Measurements from ENCODE around the gene ADGRF4. TPM values are rescaled to one million over a fixed set of nuclear protein-coding genes. Genes with fewer than 3 reads are reported as not detected.
A peak's percentile ranks its signal among the peaks of the same experiment; 100 is the strongest.

Gene ADGRF4
- total and polyA plus RNA-seq, 2 donors (not counting 3 experiments of a cell fraction or from before 2014, with no cell fraction given), result not detected

- no peak overlapping the region for H3K4me3 ChIP-seq (replicated peaks in 1 of 3; ENCODE audit: insufficient read depth in 1 of 3, low read depth in 1 of 3, low read length in 3 of 3)
- no peaks in the 10 kb centered on the region for H3K79me2 ChIP-seq (ENCODE audit: control insufficient read depth, insufficient read depth, low read length)
- H3K9me1 ChIP-seq (replicated peaks; ENCODE audit: control insufficient read depth, extremely low read depth, insufficient read depth, low read length), result no peaks in the 10 kb centered on the region
- dilution Hi-C loops (cut with MboI; ENCODE audit: extremely low pct_ligation_motif_present, low sequenced_read_pairs), result no loop called here
- no peak overlapping the region for H3K4me2 ChIP-seq (ENCODE audit: insufficient read depth, low read length)
- H3K36me3 ChIP-seq (ENCODE audit: control insufficient read depth in 2 of 2, extremely low read depth in 1 of 2, insufficient read depth in 2 of 2, low read length in 2 of 2), result no peaks in the 10 kb centered on the region
- H3K9ac ChIP-seq (replicated peaks; ENCODE audit: extremely low read depth, insufficient read depth, low read length), result no peak overlapping the region
- H3K4me1 ChIP-seq (ENCODE audit: control insufficient read depth, extremely low read depth, insufficient read depth, low read length), result peaks cover 5% of the 10 kb centered on the region
- ChIA-PET POLR2A (no interaction called here), CTCF (interaction anchor here (1.1 to 1.6 kb wide), 2 partner anchors 20 to 25 kb away, joined by 3 to 5 read pairs; no protein-coding TSS in a partner anchor)
- DNase-seq (ENCODE audit: low read depth, low spot score), result peak; percentile 31
- intact Hi-C loops (cut with micrococcal nuclease), result loop anchor here (2.0 kb wide), 1 partner anchor 21 kb away; no protein-coding TSS in a partner anchor
- FAIRE-seq, result no peak
- H3K9me3 ChIP-seq (replicated peaks; ENCODE audit: control insufficient read depth, insufficient read depth, low read length), result no peaks in the 10 kb centered on the region
- no peak overlapping the region for H2AFZ ChIP-seq (ENCODE audit: low read depth, low read length)
- no peaks in the 10 kb centered on the region for H4K20me1 ChIP-seq (replicated peaks; ENCODE audit: control insufficient read depth, extremely low read depth, insufficient read depth, low read length)
- BruUV-seq (replicated peaks), result no TSS peak
- peaks cover 0 to 2% of the 10 kb centered on the region in 2 experiments for H3K27me3 ChIP-seq (ENCODE audit: control insufficient read depth in 2 of 2, insufficient read depth in 2 of 2, low read length in 2 of 2)
- H3K27ac ChIP-seq (ENCODE audit: insufficient read depth, low read depth, low read length), result no peak overlapping the region
- TF ChIP-seq GATA2 (IDR thresholded peaks at IDR 0.05; ENCODE audit: insufficient read depth, insufficient read length, low read depth, low read length) (no peak), JUN (IDR thresholded peaks at IDR 0.05; ENCODE audit: borderline replicate concordance, insufficient read depth, insufficient read length, low read depth) (peak; percentile 16)
These were observed 42.4 kb upstream of the ADGRF4 start for GRCh38 chr6:47655719-47656595.

GRCh38 chr6:47661960-47662359 is 36.4 kb upstream of the ADGRF4 start:
- Histone ChIP-seq H3K36me3 (ENCODE audit: control insufficient read depth in 2 of 2, extremely low read depth in 1 of 2, insufficient read depth in 2 of 2, low read length in 2 of 2) (no peaks in the 10 kb centered on the region), H3K9me3 (replicated peaks; ENCODE audit: control insufficient read depth, insufficient read depth, low read length) (no peaks in the 10 kb centered on the region), H3K4me2 (ENCODE audit: insufficient read depth, low read length) (no peak overlapping the region), H4K20me1 (replicated peaks; ENCODE audit: control insufficient read depth, extremely low read depth, insufficient read depth, low read length) (no peaks in the 10 kb centered on the region), H3K27ac (ENCODE audit: insufficient read depth, low read depth, low read length) (no peak overlapping the region), H2AFZ (ENCODE audit: low read depth, low read length) (no peak overlapping the region), H3K27me3 (ENCODE audit: control insufficient read depth in 2 of 2, insufficient read depth in 2 of 2, low read length in 2 of 2) (peaks cover 0 to 4% of the 10 kb centered on the region in 2 experiments), H3K4me3 (replicated peaks in 1 of 3; ENCODE audit: insufficient read depth in 1 of 3, low read depth in 1 of 3, low read length in 3 of 3) (no peak overlapping the region), H3K79me2 (ENCODE audit: control insufficient read depth, insufficient read depth, low read length) (no peaks in the 10 kb centered on the region), H3K9me1 (replicated peaks; ENCODE audit: control insufficient read depth, extremely low read depth, insufficient read depth, low read length) (no peaks in the 10 kb centered on the region), H3K4me1 (ENCODE audit: control insufficient read depth, extremely low read depth, insufficient read depth, low read length) (no peaks in the 10 kb centered on the region), H3K9ac (replicated peaks; ENCODE audit: extremely low read depth, insufficient read depth, low read length) (no peak overlapping the region)
- intact Hi-C loops (cut with micrococcal nuclease), result no loop called here
- BruUV-seq (replicated peaks), result no TSS peak
- FAIRE-seq, result no peak
- dilution Hi-C loops (cut with MboI; ENCODE audit: extremely low pct_ligation_motif_present, low sequenced_read_pairs), result no loop called here
- ChIA-PET POLR2A (no interaction called here), CTCF (no interaction called here)
- no peak for TF ChIP-seq JUN (IDR thresholded peaks at IDR 0.05; ENCODE audit: borderline replicate concordance, insufficient read depth, insufficient read length, low read depth)
- TF ChIP-seq MAX (IDR thresholded peaks at IDR 0.05; ENCODE audit: insufficient read depth, insufficient read length), result no peak
- no peak for TF ChIP-seq POLR2A (IDR thresholded peaks at IDR 0.05; ENCODE audit: low read depth, low read length)
- TF ChIP-seq MYC (IDR thresholded peaks at IDR 0.05; ENCODE audit: low read depth, low read length), result no peak
- no peak for TF ChIP-seq POLR2AphosphoS5 (IDR thresholded peaks at IDR 0.05; ENCODE audit: insufficient read depth, low read depth, low read length)
- no peak for TF ChIP-seq EZH2 (IDR thresholded peaks at IDR 0.05; ENCODE audit: borderline replicate concordance, low read depth, low read length, severe bottlenecking)
- no peak for TF ChIP-seq GATA2 (IDR thresholded peaks at IDR 0.05; ENCODE audit: insufficient read depth, insufficient read length, low read depth, low read length)
- no peak for TF ChIP-seq CTCF (IDR thresholded peaks at IDR 0.05; ENCODE audit: extremely low read depth in 1 of 2, insufficient read depth in 1 of 2, low read depth in 1 of 2, low read length in 2 of 2)
- no peak for TF ChIP-seq FOS (IDR thresholded peaks at IDR 0.05; ENCODE audit: borderline replicate concordance, insufficient read depth, low read length)
- DNase-seq (ENCODE audit: low read depth, low spot score), result no peak

All from endothelial cell of umbilical vein (primary cell).